Muscle of leg (tissue), 11 donors: ENCODE results near the gene PRR23E. TPM values are rescaled to one million over a fixed set of nuclear protein-coding genes. Genes with fewer than 3 reads are reported as not detected.

Source experiments
- DNase-seq: peaks from one replicate; pipeline ENCODE4 v3.0.0; 2013
- H3K27ac ChIP-seq: one replicate; pipeline ENCODE4 v1.5.1; 2013; ENCODE audit warnings: mild to moderate bottlenecking, low read length, control low read depth
- H3K27me3 ChIP-seq: one replicate; pipeline ENCODE4 v1.6.1; 2013; ENCODE audit warnings: low read length; ENCODE audit not compliant: control insufficient read depth, insufficient read depth
- H3K36me3 ChIP-seq: one replicate; pipeline ENCODE4 v1.6.1; 2013; ENCODE audit warnings: low read length; ENCODE audit not compliant: control insufficient read depth, insufficient read depth
- H3K4me1 ChIP-seq: one replicate; pipeline ENCODE4 v1.6.1; 2013; ENCODE audit warnings: low read length; ENCODE audit not compliant: control insufficient read depth, insufficient read depth
- H3K4me3 ChIP-seq: one replicate; pipeline ENCODE4 v1.5.1; 2013; ENCODE audit warnings: low read length, control low read depth
- H3K9me3 ChIP-seq: replicated peaks from 2 replicates; pipeline ENCODE4 v1.6.1; 2013; ENCODE audit warnings: low read depth, low read length; ENCODE audit not compliant: control insufficient read depth
- WGBS: methylation state at CpG from one replicate; pipeline ENCODE4 v1.1.5; 2013; ENCODE audit warnings: missing lambda C conversion rate; ENCODE audit not compliant: insufficient coverage; 5-methylcytosine and 5-hydroxymethylcytosine counted together
- polyA plus RNA-seq, 8 donors: library from polyadenylated mRNA; unstranded; fragments of 120-200 nt; gene quantifications; one replicate each; pipeline versions ENCODE4 v1.2.1 to v1.2.3, GENCODE V29; 2013; ENCODE audit warnings: inconsistent platforms in 1 of 8, low replicate concordance in 1 of 8; ENCODE audit not compliant: insufficient read length in 8 of 8, insufficient read depth in 1 of 8
- total RNA-seq: library from RNA; stranded (reverse); fragments of 120-200 nt; gene quantifications from one replicate; pipeline ENCODE4 v1.2.4, GENCODE V29; 2013

Gene PRR23E
- total and polyA plus RNA-seq, 9 donors = not detected

DNA sequence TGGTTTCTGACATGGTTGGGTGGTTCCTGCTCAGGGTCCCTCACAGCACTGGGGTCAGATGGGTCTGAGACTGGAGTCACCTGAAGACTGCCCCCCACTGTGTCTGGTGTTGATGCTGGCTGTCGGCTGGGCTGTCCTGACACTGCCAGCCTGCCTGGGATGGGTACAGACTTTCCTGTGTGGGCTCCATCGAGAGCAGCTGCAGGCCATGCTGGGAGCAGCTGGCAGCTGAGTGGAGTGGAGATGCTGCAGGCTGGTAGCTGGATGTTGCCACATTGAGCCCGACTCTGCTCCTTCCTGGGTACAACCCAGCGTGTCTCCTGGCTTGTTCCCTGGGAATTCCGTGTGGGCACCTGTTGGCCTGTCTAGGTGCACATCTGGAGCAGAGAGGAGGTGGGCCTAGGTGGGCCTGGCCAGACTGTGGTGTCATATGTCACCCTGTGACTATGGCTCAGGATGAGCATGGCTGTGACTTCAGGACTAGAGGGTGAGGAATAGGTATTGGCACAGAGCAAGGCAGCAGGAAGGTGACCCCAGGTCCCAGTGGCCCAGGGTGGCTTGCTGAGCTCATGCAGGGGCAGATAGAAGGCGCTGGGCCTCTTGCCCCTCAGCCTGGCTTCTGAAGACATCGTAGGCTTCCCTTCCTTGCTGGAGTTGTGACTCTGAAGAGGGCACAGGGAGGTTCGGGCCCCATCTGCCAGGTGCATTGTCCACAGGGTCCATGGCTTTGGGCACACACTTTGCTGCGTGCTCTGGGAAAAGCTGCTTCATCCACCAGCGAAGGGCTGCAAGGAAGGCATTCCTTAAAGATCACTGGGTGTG is 40.0 kb upstream of the PRR23E start:
- H3K36me3 ChIP-seq = no peaks in the 10 kb centered on the region
- no peak for DNase-seq
- 73% methylated on average over 10 of the region's 10 CpGs for WGBS
- H3K9me3 ChIP-seq = no peaks in the 10 kb centered on the region
- peaks cover 10% of the 10 kb centered on the region for H3K27me3 ChIP-seq
- no peak overlapping the region for H3K4me3 ChIP-seq
- no peak overlapping the region for H3K27ac ChIP-seq
- no peaks in the 10 kb centered on the region for H3K4me1 ChIP-seq

GRCh38 chr3:127153506-127153815 is 39.5 kb upstream of the PRR23E start:
- 81% methylated on average over 5 of the region's 5 CpGs for WGBS

DNA sequence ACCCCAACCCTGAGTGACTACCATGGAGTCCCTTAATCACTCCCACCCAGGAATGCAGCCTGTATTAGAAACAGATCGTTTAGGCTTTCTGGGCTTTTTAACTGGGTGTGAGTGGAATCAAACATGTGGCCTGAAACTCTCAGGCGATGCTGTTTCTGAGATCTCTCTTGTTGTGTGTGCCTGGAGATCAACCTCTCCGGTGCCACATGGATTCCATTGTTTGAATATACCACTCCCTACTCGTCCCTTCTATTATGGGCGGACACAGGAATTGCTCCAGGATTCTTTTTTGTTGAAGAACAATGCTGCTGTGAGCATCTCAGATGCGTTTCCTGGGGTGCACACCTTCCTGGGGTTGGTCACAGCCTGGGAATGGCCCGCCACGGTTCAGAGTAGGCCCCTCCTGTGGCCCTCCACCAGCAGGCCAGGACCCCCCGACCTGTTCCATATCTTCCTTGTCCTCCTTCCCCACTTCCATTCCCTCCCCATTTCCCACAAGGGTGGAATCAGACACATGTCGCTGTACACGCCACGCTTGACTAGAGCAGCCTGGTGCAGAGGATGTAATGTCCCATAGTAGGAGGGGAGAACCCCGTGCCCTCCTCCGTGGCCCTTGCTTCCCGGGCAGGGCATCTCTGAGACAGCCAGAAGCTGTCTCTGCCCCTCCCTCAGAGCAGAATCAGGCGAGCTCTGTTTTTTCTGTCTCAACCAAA is 36.4 kb upstream of the PRR23E start:
- no peak for DNase-seq
- WGBS = 52% methylated on average over 7 of the region's 16 CpGs
- Histone ChIP-seq H3K27ac (no peak overlapping the region), H3K4me3 (no peak overlapping the region), H3K27me3 (peaks cover 23% of the 10 kb centered on the region), H3K36me3 (no peaks in the 10 kb centered on the region), H3K4me1 (peaks cover 4% of the 10 kb centered on the region), H3K9me3 (no peaks in the 10 kb centered on the region)

More at GRCh38 chr3:127153506-127153815, 39.5 kb upstream of the PRR23E start:
- Histone ChIP-seq H3K4me1 (peaks cover 2% of the 10 kb centered on the region), H3K4me3 (no peak overlapping the region), H3K9me3 (no peaks in the 10 kb centered on the region), H3K36me3 (no peaks in the 10 kb centered on the region), H3K27me3 (peaks cover 13% of the 10 kb centered on the region), H3K27ac (no peak overlapping the region)
- no peak for DNase-seq

DNA sequence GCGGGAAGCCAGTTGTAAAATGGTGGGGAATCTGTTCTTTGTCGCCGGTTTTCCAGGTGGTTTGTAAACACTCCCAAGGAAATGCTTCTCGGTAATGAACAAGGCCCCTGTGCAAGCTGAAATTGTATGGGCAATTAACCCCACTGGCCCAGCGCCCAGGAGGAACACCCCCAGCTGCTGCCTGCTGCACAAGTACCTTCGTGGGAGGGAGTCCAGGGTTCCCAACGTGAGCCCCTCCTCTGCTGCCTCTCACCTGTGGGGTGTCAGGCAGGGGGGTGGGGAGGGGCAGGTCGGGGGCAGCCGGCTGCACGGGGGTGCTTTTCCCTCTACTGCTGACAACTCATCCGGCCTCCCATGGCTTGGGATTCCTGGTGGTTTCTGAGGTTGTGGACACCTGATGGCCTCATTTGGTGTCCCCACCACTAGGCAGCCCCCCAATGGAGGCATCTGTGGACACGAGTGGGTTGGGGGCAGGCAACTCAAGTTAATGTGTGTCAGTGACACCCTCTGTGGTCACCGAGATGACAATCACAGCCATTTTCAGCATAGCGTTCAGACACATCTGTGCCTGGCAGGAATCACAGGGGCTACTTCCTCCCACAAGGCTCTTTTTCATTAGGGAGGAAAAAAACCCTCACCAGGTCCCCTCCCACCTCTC is 35.6 kb upstream of the PRR23E start:
- DNase-seq = no peak
- Histone ChIP-seq H3K27me3 (peaks cover 23% of the 10 kb centered on the region), H3K36me3 (no peaks in the 10 kb centered on the region), H3K4me1 (peaks cover 4% of the 10 kb centered on the region), H3K27ac (no peak overlapping the region), H3K4me3 (no peak overlapping the region), H3K9me3 (no peaks in the 10 kb centered on the region)
- WGBS = 9% methylated on average over 6 of the region's 14 CpGs

GRCh38 chr3:127158614-127159229 is 34.2 kb upstream of the PRR23E start:
- 20% methylated on average over 10 of the region's 10 CpGs for WGBS
- Histone ChIP-seq H3K4me1 (peaks cover 4% of the 10 kb centered on the region), H3K27me3 (peaks cover 26% of the 10 kb centered on the region), H3K36me3 (no peaks in the 10 kb centered on the region), H3K4me3 (no peak overlapping the region), H3K27ac (no peak overlapping the region), H3K9me3 (no peaks in the 10 kb centered on the region)
- DNase-seq = peak; percentile 66

DNA sequence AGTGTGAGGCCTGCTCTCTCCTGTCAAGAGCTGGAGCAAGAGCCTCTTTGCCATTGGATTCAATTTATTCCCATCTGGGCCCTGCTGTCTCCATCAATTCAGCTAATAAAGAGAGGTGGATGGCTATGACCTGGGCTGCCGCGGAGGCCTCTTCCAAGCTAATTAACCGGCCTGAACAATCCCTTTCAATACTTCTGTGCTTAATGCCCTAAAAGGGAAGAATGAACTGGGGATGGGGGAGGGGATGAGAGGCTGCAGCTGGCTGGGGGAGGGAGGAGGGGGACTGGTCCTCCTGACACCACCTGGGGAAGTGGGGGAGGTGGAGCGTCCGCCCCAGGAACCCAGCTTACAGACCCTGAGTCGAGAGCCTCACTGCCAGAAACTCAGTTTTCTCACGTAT is 33.4 kb upstream of the PRR23E start:
- Histone ChIP-seq H3K36me3 (no peaks in the 10 kb centered on the region), H3K27ac (no peak overlapping the region), H3K4me3 (no peak overlapping the region), H3K4me1 (peaks cover 4% of the 10 kb centered on the region), H3K9me3 (no peaks in the 10 kb centered on the region), H3K27me3 (peaks cover 26% of the 10 kb centered on the region)
- WGBS = 60% methylated on average over 1 of the region's 7 CpGs
- no peak for DNase-seq

DNA sequence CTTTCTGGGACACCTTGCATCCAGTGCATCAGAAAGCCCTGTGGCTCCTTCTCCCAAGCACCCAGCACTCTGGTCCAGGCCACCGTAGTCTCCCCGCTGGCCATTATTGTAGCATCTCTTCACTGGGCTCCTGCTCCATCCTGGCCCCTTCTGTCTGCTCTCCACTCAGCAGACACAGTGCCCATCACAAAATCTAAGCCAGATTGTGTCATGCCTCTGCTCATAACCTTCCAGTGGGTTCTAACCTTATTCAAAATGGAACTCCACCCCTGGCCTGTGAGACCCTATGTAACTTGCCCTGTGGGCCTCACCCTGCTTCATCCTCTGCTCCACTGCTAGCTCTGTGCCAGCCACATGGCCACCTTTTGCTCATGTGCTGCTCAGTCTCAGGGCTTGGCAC is 31.7 kb upstream of the PRR23E start:
- peaks cover 26% of the 10 kb centered on the region for H3K27me3 ChIP-seq
- H3K4me1 ChIP-seq = peaks cover 4% of the 10 kb centered on the region
- H3K36me3 ChIP-seq = no peaks in the 10 kb centered on the region
- H3K4me3 ChIP-seq = no peak overlapping the region
- no peaks in the 10 kb centered on the region for H3K9me3 ChIP-seq
- no peak overlapping the region for H3K27ac ChIP-seq
- DNase-seq = no peak
- 93% methylated on average over 2 of the region's 2 CpGs for WGBS

DNA sequence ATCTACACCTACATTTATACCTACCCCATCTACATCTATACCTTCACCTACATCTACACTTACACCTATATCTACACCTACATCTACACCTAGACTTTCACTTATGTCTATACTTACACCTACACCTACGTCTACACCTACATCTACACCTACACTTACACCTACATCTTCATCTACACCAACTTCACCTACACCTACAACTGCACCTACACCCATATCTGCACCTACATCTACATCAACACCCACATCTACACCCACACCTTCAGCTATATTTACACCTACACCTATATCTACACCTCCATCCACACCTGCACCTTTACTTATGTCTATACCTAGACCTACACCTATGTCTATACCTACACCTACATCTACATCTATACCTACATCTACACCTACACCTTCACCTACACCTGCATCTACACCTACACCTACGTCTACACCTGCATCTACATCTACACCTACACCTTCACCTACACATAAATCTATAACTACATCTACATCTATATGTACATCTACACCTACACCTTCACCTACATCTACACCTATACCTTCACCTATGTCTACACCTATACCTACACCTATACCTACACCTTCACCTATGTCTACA is 30.9 kb upstream of the PRR23E start:
- H3K36me3 ChIP-seq = no peaks in the 10 kb centered on the region
- WGBS = 91% methylated on average over 2 of the region's 2 CpGs
- H3K4me1 ChIP-seq = peaks cover 4% of the 10 kb centered on the region
- peaks cover 24% of the 10 kb centered on the region for H3K27me3 ChIP-seq
- no peak overlapping the region for H3K4me3 ChIP-seq
- H3K9me3 ChIP-seq = no peaks in the 10 kb centered on the region
- H3K27ac ChIP-seq = no peak overlapping the region
- no peak for DNase-seq

GRCh38 chr3:127162947-127163645 is 29.8 kb upstream of the PRR23E start:
- H3K27ac ChIP-seq = no peak overlapping the region
- H3K4me3 ChIP-seq = no peak overlapping the region
- H3K36me3 ChIP-seq = no peaks in the 10 kb centered on the region
- peak; percentile 32 for DNase-seq
- no peaks in the 10 kb centered on the region for H3K9me3 ChIP-seq
- WGBS = 34% methylated on average over 12 of the region's 15 CpGs
- H3K27me3 ChIP-seq = peaks cover 20% of the 10 kb centered on the region
- H3K4me1 ChIP-seq = peaks cover 6% of the 10 kb centered on the region
